RWPE2 (cell line): ENCODE data around the gene AGK.

Source experiments
- ATAC-seq: fragments of 200-7000 bp; cut with Tn5 transposase; 3 replicates; pipeline ENCODE4 v1.9.1; 2021; ENCODE audit warnings: low read depth
- DNase-seq: peaks from one replicate; pipeline ENCODE4 v3.0.0-alpha.2; 2020; ENCODE audit warnings: low spot score
- H3K27ac ChIP-seq: fragments of 450-650 bp; 2 replicates; pipeline ENCODE4 v1.5.1; 2017; ENCODE audit warnings: mild to moderate bottlenecking; ENCODE audit not compliant: poor library complexity, severe bottlenecking
- H3K27me3 ChIP-seq: fragments of 250-450 bp; sonication (Bioruptor Pico); 2 replicates; pipeline ENCODE4 v1.5.1; 2021; ENCODE audit warnings: mild to moderate bottlenecking, moderate library complexity; ENCODE audit not compliant: insufficient read depth, poor library complexity, severe bottlenecking
- H3K36me3 ChIP-seq: fragments of 250-450 bp; sonication (Bioruptor Pico); 2 replicates; pipeline ENCODE4 v1.5.1; 2020; ENCODE audit warnings: low read depth, mild to moderate bottlenecking, moderate library complexity
- H3K4me1 ChIP-seq: fragments of 250-450 bp; sonication (Bioruptor Pico); 2 replicates; pipeline ENCODE4 v1.5.1; 2021; ENCODE audit warnings: mild to moderate bottlenecking, moderate library complexity; ENCODE audit not compliant: insufficient read depth, poor library complexity, severe bottlenecking
- H3K4me3 ChIP-seq: fragments of 250-450 bp; sonication (Bioruptor Pico); 2 replicates; pipeline ENCODE4 v1.5.1; 2021; ENCODE audit warnings: mild to moderate bottlenecking, moderate library complexity; ENCODE audit not compliant: severe bottlenecking
- H3K9me3 ChIP-seq: fragments of 250-450 bp; sonication (Bioruptor Pico); 2 replicates; pipeline ENCODE4 v1.5.1; 2021; ENCODE audit warnings: mild to moderate bottlenecking, moderate library complexity; ENCODE audit not compliant: severe bottlenecking
- CTCF ChIP-seq: fragments of 450-650 bp; IDR thresholded peaks from one replicate; pipeline ENCODE4 v1.5.1; 2017; ENCODE audit warnings: mild to moderate bottlenecking, moderate library complexity; ENCODE audit not compliant: poor library complexity, severe bottlenecking

The AGK gene

GRCh38 chr7:141527076-141527475 is 24.1 kb upstream of the AGK start:
- Histone ChIP-seq H3K9me3 (no peaks in the 10 kb centered on the region), H3K27me3 (no peaks in the 10 kb centered on the region), H3K4me1 (no peaks in the 10 kb centered on the region), H3K4me3 (no peak overlapping the region), H3K27ac (no peak overlapping the region), H3K36me3 (no peaks in the 10 kb centered on the region)
- ATAC-seq (no peak), DNase-seq (no peak)
- no peak for TF ChIP-seq CTCF

- Histone ChIP-seq H3K36me3 (no peaks in the 10 kb centered on the region), H3K9me3 (no peaks in the 10 kb centered on the region), H3K4me3 (no peak overlapping the region), H3K4me1 (no peaks in the 10 kb centered on the region), H3K27me3 (no peaks in the 10 kb centered on the region), H3K27ac (no peak overlapping the region)
- no peak for ATAC-seq
- DNase-seq: no peak
- TF ChIP-seq CTCF: no peak
Observed at GRCh38 chr7:141528399-141528798, 22.8 kb upstream of the AGK start.

- H3K4me1 ChIP-seq: no peaks in the 10 kb centered on the region
- no peaks in the 10 kb centered on the region for H3K9me3 ChIP-seq
- peak; percentile 72 for ATAC-seq
- H3K4me3 ChIP-seq: no peak overlapping the region
- DNase-seq: no peak
- H3K27me3 ChIP-seq: no peaks in the 10 kb centered on the region
- no peaks in the 10 kb centered on the region for H3K36me3 ChIP-seq
- H3K27ac ChIP-seq: no peak overlapping the region
- TF ChIP-seq CTCF: peak; percentile 89
Observed at GRCh38 chr7:141533149-141533949, 17.9 kb upstream of the AGK start.

GRCh38 chr7:141534757-141535737 is 16.2 kb upstream of the AGK start:
- no peaks in the 10 kb centered on the region for H3K36me3 ChIP-seq
- TF ChIP-seq CTCF: no peak
- ATAC-seq (no peak), DNase-seq (no peak)
- no peaks in the 10 kb centered on the region for H3K27me3 ChIP-seq
- H3K27ac ChIP-seq: no peak overlapping the region
- no peaks in the 10 kb centered on the region for H3K4me1 ChIP-seq
- H3K4me3 ChIP-seq: no peak overlapping the region
- no peaks in the 10 kb centered on the region for H3K9me3 ChIP-seq
